Ectodermal cell (in vitro differentiated cells): Measurements from ENCODE around the gene NBAS.

ENCODE experiments used
- H3K27ac ChIP-seq: 2 replicates; pipeline ENCODE4 v1.7.0; 2013; ENCODE audit warnings: mild to moderate bottlenecking, low read depth, low read length; ENCODE audit not compliant: insufficient read depth, poor library complexity, severe bottlenecking
- H3K27me3 ChIP-seq: 2 replicates; pipeline ENCODE4 v1.7.0; 2013; ENCODE audit warnings: mild to moderate bottlenecking, low read length; ENCODE audit not compliant: insufficient read depth, control insufficient read depth, poor library complexity, severe bottlenecking
- H3K36me3 ChIP-seq: one replicate; pipeline ENCODE4 v1.7.0; 2013; ENCODE audit warnings: low read length; ENCODE audit not compliant: control insufficient read depth, insufficient read depth
- H3K4me1 ChIP-seq: one replicate; pipeline ENCODE4 v1.7.0; 2013; ENCODE audit warnings: low read length; ENCODE audit not compliant: control insufficient read depth, insufficient read depth
- H3K4me3 ChIP-seq: 2 replicates; pipeline ENCODE4 v1.7.0; 2013; ENCODE audit warnings: low read depth, low read length, control low read depth; ENCODE audit not compliant: insufficient read depth
- H3K9me3 ChIP-seq: 2 replicates; pipeline ENCODE4 v1.7.0; 2013; ENCODE audit warnings: mild to moderate bottlenecking, low read length, moderate library complexity; ENCODE audit not compliant: control insufficient read depth
- WGBS, 2 experiments: methylation state at CpG; one replicate each; pipeline ENCODE4 v1.1.7; 2013; ENCODE audit warnings: missing lambda C conversion rate in 2 of 2; 5-methylcytosine and 5-hydroxymethylcytosine counted together

NBAS gene

DNA sequence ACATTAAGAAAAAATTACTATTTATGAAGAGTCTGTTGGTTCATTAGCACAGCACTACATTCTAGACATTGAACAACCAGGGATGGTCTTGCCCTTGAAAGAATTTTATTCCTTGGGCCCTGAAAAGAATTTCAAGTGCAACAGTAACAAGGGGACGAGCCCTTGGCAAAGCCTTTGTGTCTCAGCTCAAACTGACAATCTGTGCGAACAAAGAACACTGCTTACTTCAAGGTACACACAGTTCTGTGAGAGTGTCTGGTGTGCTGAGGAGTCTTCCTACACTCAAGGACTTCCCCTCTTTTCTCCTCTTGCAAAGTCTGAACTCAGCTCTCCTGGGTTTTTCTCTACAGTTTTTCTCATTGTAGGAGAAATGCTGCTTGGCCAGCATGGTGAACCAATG lies 373.4 kb downstream of the NBAS start:
- no peaks in the 10 kb centered on the region for H3K36me3 ChIP-seq
- no peaks in the 10 kb centered on the region for H3K9me3 ChIP-seq
- no peak overlapping the region for H3K4me3 ChIP-seq
- no peaks in the 10 kb centered on the region for H3K4me1 ChIP-seq
- 90 to 92% methylated on average over 2 of the region's 2 CpGs for WGBS, 2 experiments
- no peaks in the 10 kb centered on the region for H3K27me3 ChIP-seq
- H3K27ac ChIP-seq = no peak overlapping the region

DNA sequence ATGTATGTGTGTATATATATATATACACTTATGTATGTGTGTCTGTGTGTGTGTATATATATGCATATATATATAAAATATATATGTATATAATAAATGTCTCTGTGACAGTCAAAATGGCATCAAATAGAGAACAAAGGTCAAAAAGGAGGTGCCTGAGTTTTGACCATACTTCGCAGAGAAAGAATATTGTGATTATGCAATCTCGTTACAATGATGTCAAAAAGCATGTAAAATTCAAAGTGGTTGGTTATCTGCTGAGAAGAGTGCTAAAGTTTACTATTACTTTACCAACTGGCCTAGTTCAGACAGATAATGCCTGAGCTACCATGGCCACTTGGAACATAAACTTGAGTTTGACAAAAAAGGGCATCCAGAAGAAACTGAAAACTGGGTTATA lies 375.0 kb downstream of the NBAS start:
- Histone ChIP-seq H3K4me1 (no peaks in the 10 kb centered on the region), H3K9me3 (no peaks in the 10 kb centered on the region), H3K27ac (no peak overlapping the region), H3K36me3 (no peaks in the 10 kb centered on the region), H3K4me3 (no peak overlapping the region), H3K27me3 (no peaks in the 10 kb centered on the region)
- WGBS, 2 experiments = 93 to 95% methylated on average over 2 of the region's 2 CpGs

DNA sequence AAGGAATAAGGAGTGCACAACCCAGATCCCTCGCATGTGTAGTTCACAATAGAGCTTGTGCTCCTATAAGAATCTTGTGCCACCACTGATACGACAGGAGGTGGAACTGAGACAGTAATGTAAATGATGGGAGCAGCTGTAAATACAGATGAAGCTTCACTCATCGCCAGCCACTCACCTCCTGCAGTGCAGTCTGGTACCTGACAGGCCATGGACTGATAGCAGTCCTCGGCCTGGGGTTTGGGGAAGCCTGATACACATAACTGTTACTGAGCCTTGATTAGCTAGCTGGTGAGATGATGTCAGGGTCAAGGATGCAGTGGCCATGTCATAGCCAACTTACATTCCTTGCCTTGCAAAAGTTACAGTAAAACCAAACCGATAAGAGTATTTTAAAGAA lies 376.6 kb downstream of the NBAS start:
- H3K36me3 ChIP-seq = no peaks in the 10 kb centered on the region
- WGBS, 2 experiments = 96 to 97% methylated on average over 5 of the region's 5 CpGs
- no peak overlapping the region for H3K27ac ChIP-seq
- H3K27me3 ChIP-seq = no peaks in the 10 kb centered on the region
- no peak overlapping the region for H3K4me3 ChIP-seq
- no peaks in the 10 kb centered on the region for H3K4me1 ChIP-seq
- H3K9me3 ChIP-seq = no peaks in the 10 kb centered on the region

GRCh38 chr2:15182275-15182674 lies 378.9 kb downstream of the NBAS start:
- no peak overlapping the region for H3K4me3 ChIP-seq
- no peaks in the 10 kb centered on the region for H3K4me1 ChIP-seq
- no peaks in the 10 kb centered on the region for H3K9me3 ChIP-seq
- no peak overlapping the region for H3K27ac ChIP-seq
- WGBS, 2 experiments = 95 to 98% methylated on average over 5 of the region's 5 CpGs
- no peaks in the 10 kb centered on the region for H3K27me3 ChIP-seq
- H3K36me3 ChIP-seq = no peaks in the 10 kb centered on the region

DNA sequence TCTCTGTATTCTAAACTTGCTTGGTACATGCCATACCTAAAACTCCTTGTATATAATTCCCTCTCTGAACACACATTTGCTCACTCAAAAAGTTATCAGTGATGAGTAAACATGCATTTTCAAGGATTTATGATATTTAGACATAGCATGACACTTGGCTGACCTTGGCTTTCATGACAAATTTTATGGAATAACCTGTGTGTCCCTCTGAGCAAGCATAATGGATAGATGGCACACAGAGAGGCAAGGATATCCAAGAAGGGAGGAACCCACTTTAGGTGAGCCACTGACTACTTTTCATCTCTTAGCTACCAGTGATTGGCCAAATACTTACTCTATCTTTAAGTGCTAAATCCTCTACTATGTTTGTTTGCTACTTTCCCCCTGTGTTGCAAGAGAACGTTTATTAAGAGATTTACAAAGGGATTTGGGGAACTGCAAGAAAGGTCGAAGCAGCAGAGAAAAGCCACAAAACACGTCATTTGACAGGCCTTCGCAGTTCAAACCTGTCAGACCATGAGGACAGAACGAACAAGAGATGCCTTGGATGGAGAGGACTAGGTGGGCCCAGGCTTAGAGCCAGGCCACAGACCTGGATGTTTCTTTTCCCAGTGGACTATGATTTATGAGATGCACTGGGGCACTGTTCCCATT lies 379.9 kb downstream of the NBAS start:
- Histone ChIP-seq H3K27ac (no peak overlapping the region), H3K4me3 (no peak overlapping the region), H3K27me3 (no peaks in the 10 kb centered on the region), H3K9me3 (no peaks in the 10 kb centered on the region), H3K4me1 (no peaks in the 10 kb centered on the region), H3K36me3 (no peaks in the 10 kb centered on the region)
- 89 to 93% methylated on average over 5 of the region's 5 CpGs for WGBS, 2 experiments

DNA sequence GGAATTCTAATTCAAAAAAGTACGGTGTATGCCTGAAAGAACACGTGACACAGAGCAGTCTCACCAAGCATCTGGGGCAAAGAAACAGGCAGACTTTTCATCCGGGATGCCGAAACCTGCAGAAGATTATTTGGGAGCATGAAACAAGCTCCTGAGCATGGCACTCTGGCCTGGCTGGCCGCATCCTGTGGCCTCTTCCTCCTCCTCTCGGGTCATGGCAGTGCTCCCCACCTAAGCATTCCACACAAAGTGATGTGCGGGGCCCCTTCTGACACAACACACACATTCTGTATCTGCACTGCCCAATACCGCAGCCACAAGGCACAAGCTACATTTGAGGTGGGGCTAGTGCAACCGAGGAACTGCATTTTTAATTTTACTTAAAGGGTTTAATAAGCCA lies 380.8 kb downstream of the NBAS start:
- 95% methylated on average over 9 of the region's 9 CpGs for WGBS, 2 experiments
- no peak overlapping the region for H3K4me3 ChIP-seq
- H3K27me3 ChIP-seq = no peaks in the 10 kb centered on the region
- H3K4me1 ChIP-seq = no peaks in the 10 kb centered on the region
- no peaks in the 10 kb centered on the region for H3K36me3 ChIP-seq
- H3K9me3 ChIP-seq = no peaks in the 10 kb centered on the region
- H3K27ac ChIP-seq = no peak overlapping the region

- Histone ChIP-seq H3K4me1 (no peaks in the 10 kb centered on the region), H3K4me3 (no peak overlapping the region), H3K27ac (no peak overlapping the region), H3K27me3 (no peaks in the 10 kb centered on the region), H3K36me3 (no peaks in the 10 kb centered on the region), H3K9me3 (no peaks in the 10 kb centered on the region)
- WGBS, 2 experiments = 95% methylated on average over 13 to 14 of the region's 14 CpGs
Measured at GRCh38 chr2:15178946-15179345, 382.2 kb downstream of the NBAS start.

- Histone ChIP-seq H3K36me3 (no peaks in the 10 kb centered on the region), H3K9me3 (no peaks in the 10 kb centered on the region), H3K27me3 (no peaks in the 10 kb centered on the region), H3K4me1 (no peaks in the 10 kb centered on the region), H3K4me3 (no peak overlapping the region), H3K27ac (no peak overlapping the region)
- WGBS, 2 experiments = 94 to 97% methylated on average over 6 of the region's 6 CpGs
Measured at GRCh38 chr2:15177103-15177502, 384.0 kb downstream of the NBAS start.

GRCh38 chr2:15176604-15177003 lies 384.5 kb downstream of the NBAS start:
- H3K27me3 ChIP-seq = no peaks in the 10 kb centered on the region
- WGBS, 2 experiments = 80 to 100% methylated on average over 1 of the region's 1 CpG
- H3K36me3 ChIP-seq = no peaks in the 10 kb centered on the region
- H3K9me3 ChIP-seq = no peaks in the 10 kb centered on the region
- no peak overlapping the region for H3K4me3 ChIP-seq
- H3K27ac ChIP-seq = no peak overlapping the region
- H3K4me1 ChIP-seq = no peaks in the 10 kb centered on the region

- H3K27ac ChIP-seq = no peak overlapping the region
- H3K36me3 ChIP-seq = no peaks in the 10 kb centered on the region
- no peak overlapping the region for H3K4me3 ChIP-seq
- 93 to 100% methylated on average over 1 to 2 of the region's 2 CpGs for WGBS, 2 experiments
- H3K9me3 ChIP-seq = no peaks in the 10 kb centered on the region
- H3K27me3 ChIP-seq = no peaks in the 10 kb centered on the region
- H3K4me1 ChIP-seq = peaks cover 5% of the 10 kb centered on the region
Measured at GRCh38 chr2:15174567-15174966, 386.6 kb downstream of the NBAS start.

- H3K36me3 ChIP-seq = no peaks in the 10 kb centered on the region
- no peaks in the 10 kb centered on the region for H3K9me3 ChIP-seq
- H3K27me3 ChIP-seq = no peaks in the 10 kb centered on the region
- H3K4me1 ChIP-seq = peaks cover 5% of the 10 kb centered on the region
- 94 to 96% methylated on average over 6 to 8 of the region's 8 CpGs for WGBS, 2 experiments
- no peak overlapping the region for H3K27ac ChIP-seq
- H3K4me3 ChIP-seq = no peak overlapping the region
Measured at GRCh38 chr2:15173501-15173900, 387.6 kb downstream of the NBAS start.
